Heart right ventricle (tissue), 16 donors: Measurements from ENCODE around the gene ANXA3. TPM values are rescaled to one million over a fixed set of nuclear protein-coding genes. Genes with fewer than 3 reads are reported as not detected.
A peak's percentile ranks its signal among the peaks of the same experiment; 100 is the strongest.

Experiments
- ATAC-seq, 8 donors: fragments of 200-7000 bp; cut with Tn5 transposase; one replicate each; pipeline ENCODE4 v1.9.1; 2020; ENCODE audit warnings: mild to moderate bottlenecking in 8 of 8, moderate library complexity in 8 of 8, moderate number of reproducible peaks in 1 of 8
- DNase-seq, 2 donors: peaks; one replicate each; pipeline ENCODE4 v3.0.0-alpha.2; 2020
- H3K27ac ChIP-seq, 10 donors: fragments of 200-600 bp; sonication (generic) in 2 of 10; one replicate each; pipeline versions ENCODE4 v1.5.0 to v1.8.0; 2020 to 2022; ENCODE audit warnings: mild to moderate bottlenecking in 3 of 10
- H3K27me3 ChIP-seq, 7 donors: fragments of 200-600 bp; one replicate each; pipeline ENCODE4 v1.8.0; 2021 to 2022; ENCODE audit warnings: mild to moderate bottlenecking in 2 of 7
- H3K36me3 ChIP-seq, 9 donors: fragments of 200-600 bp; sonication (generic) in 1 of 9; one replicate each; pipeline versions ENCODE4 v1.5.0 to v1.8.0; 2020 to 2022; ENCODE audit warnings: mild to moderate bottlenecking in 2 of 9
- H3K4me1 ChIP-seq, 9 donors: fragments of 200-600 bp; sonication (generic) in 1 of 9; one replicate each; pipeline versions ENCODE4 v1.5.0 to v1.8.0; 2020 to 2022; ENCODE audit warnings: mild to moderate bottlenecking in 4 of 9
- H3K4me3 ChIP-seq, 10 donors: fragments of 200-600 bp; sonication (generic) in 2 of 10; one replicate each; pipeline versions ENCODE4 v1.5.0 to v1.8.0; 2020 to 2022; ENCODE audit warnings: mild to moderate bottlenecking in 7 of 10, moderate library complexity in 2 of 10
- H3K9me3 ChIP-seq, 11 donors: fragments of 200-600 bp in 10 of 11; sonication (generic) in 2 of 11; one replicate each; pipeline versions ENCODE4 v1.5.0 to v1.8.0; 2013 to 2022; ENCODE audit warnings: mild to moderate bottlenecking in 2 of 11, control low read depth in 1 of 11, moderate library complexity in 1 of 11
- CTCF ChIP-seq, 9 donors: fragments of 200-600 bp; sonication (generic) in 2 of 9; IDR thresholded peaks; one replicate each; pipeline versions ENCODE4 v1.5.0 to v1.8.0; 2021 to 2022; ENCODE audit warnings: antibody characterized with exemption in 9 of 9, mild to moderate bottlenecking in 5 of 9, moderate library complexity in 1 of 9
- WGBS, 2 donors: extraction: QIAGEN DNeasy Blood & Tissue Kit; methylation state at CpG; one replicate each; pipeline ENCODE4 v1.1.7; 2013; ENCODE audit warnings: inconsistent platforms in 1 of 2; 5-methylcytosine and 5-hydroxymethylcytosine counted together
- intact Hi-C, 10 donors: fragments of 100-400 bp; cut with DNase I; formaldehyde crosslinking; loops; one replicate each; pipeline versions ENCODE4 v1.11.1 to v1.14.2; 2022
- polyA plus RNA-seq, 2 donors: library from polyadenylated mRNA; stranded (reverse); fragments of 200-250 nt; gene quantifications; one replicate each; pipeline ENCODE4 v1.2.3, GENCODE V29; 2013
- total RNA-seq, 10 donors: library from RNA; stranded (reverse); fragmentation: NEBNext Ultra II Directional in 3 of 10; extraction: Animal tissue kit (Norgen Biotek cat#: 25700) in 3 of 10; gene quantifications; one replicate each; pipeline versions ENCODE4 v1.2.1 to v1.2.4, GENCODE V29; 2021 to 2023
- donor health status: Arrhythmogenic right ventricular cardiomyopathy.
- donor health status: ischemic (EF 13 %, LVEDD 7.1; RV severe dilation, severe dysfunction).
- donor health status: healthy with polysubstance abuse.
- donor health status: DM: no; HTN: yes; CAD: no.
- donor health status: DM: no; HTN: no; CAD: no.
- donor health status: ischemic (EF 25% LVEDD 6.9; RV normal size, moderate dysfunction).
- donor health status: ischemic (EF 25% LVEDD 5.7; RV mildly dilated, moderate dysfunction).
- donor health status: healthy.
- donor health status: DM: yes; HTN: yes; CAD: no.
- donor health status: Ischemic cardiomyopathy.
- donor health status: ischemic (EF 35%, LVEDD 5.7; RV mildly dilated, moderate dysfunction).
- donor health status: nonischemic (EF 11% LVEDD 7.7; RV severe dilation, severe dysfunction).
- donor health status: DM: yes; HTN: yes; CAD: no.
- donor health status: PGD.
- donor health status: ischemic (EF 29% LVEDD 5.4; RV normal size, mild dysfunction).
- donor health status: nonischemic (EF 23%, LVEDD 6.1; RV moderate dilation, normal function).

ANXA3 gene
- total and polyA plus RNA-seq, 12 donors: 10.2 to 181 (median 19.3) TPM

GRCh38 chr4:78578674-78579425 lies 27.3 kb downstream of the ANXA3 start:
- H3K36me3 ChIP-seq: peaks cover 0 to 52% (median 0%) of the 10 kb centered on the region in 9 donors
- no peak for TF ChIP-seq CTCF (IDR thresholded peaks at IDR 0.05)
- DNase-seq (no peak), ATAC-seq (no peak)
- H3K27ac ChIP-seq: no peak overlapping the region
- H3K9me3 ChIP-seq: no peaks in the 10 kb centered on the region
- intact Hi-C loops: no loop called here
- WGBS, 2 donors: 96 to 97% methylated on average over 3 of the region's 3 CpGs
- no peaks in the 10 kb centered on the region for H3K27me3 ChIP-seq
- no peak overlapping the region for H3K4me3 ChIP-seq
- peaks cover 0 to 12% (median 0%) of the 10 kb centered on the region in 9 donors for H3K4me1 ChIP-seq

- no peak overlapping the region for H3K4me3 ChIP-seq
- no peaks in the 10 kb centered on the region for H3K27me3 ChIP-seq
- H3K9me3 ChIP-seq: no peaks in the 10 kb centered on the region
- peaks cover 0 to 12% (median 0%) of the 10 kb centered on the region in 9 donors for H3K4me1 ChIP-seq
- intact Hi-C loops: no loop called here
- peaks cover 0 to 63% (median 0%) of the 10 kb centered on the region in 9 donors for H3K36me3 ChIP-seq
- no peak for TF ChIP-seq CTCF (IDR thresholded peaks at IDR 0.05)
- WGBS, 2 donors: 63 to 78% methylated on average over 3 of the region's 3 CpGs
- peak in 1 of 2 donors; percentile 17 for DNase-seq
- peak in 5 of 8 donors; percentile 41 to 83 (median 69) for ATAC-seq
- H3K27ac ChIP-seq: peak overlapping the region in 1 of 10 donors; percentile 27
These were observed 30.0 kb downstream of the ANXA3 start for GRCh38 chr4:78581618-78582017.

- Histone ChIP-seq H3K9me3 (no peaks in the 10 kb centered on the region), H3K4me3 (no peak overlapping the region), H3K4me1 (peaks cover 0 to 17% (median 3%) of the 10 kb centered on the region in 9 donors), H3K27ac (no peak overlapping the region), H3K36me3 (peaks cover 0 to 62% (median 0%) of the 10 kb centered on the region in 9 donors), H3K27me3 (no peaks in the 10 kb centered on the region)
- no peak for TF ChIP-seq CTCF (IDR thresholded peaks at IDR 0.05)
- no peak for ATAC-seq
- no peak for DNase-seq
- intact Hi-C loops: no loop called here
- 94% methylated on average over 4 of the region's 4 CpGs for WGBS, 2 donors
These were observed 33.4 kb downstream of the ANXA3 start for GRCh38 chr4:78584863-78585547.

- Histone ChIP-seq H3K27me3 (no peaks in the 10 kb centered on the region), H3K36me3 (peaks cover 0 to 61% (median 0%) of the 10 kb centered on the region in 9 donors), H3K4me1 (peaks cover 0 to 17% (median 3%) of the 10 kb centered on the region in 9 donors), H3K4me3 (no peak overlapping the region), H3K9me3 (no peaks in the 10 kb centered on the region), H3K27ac (no peak overlapping the region)
- DNase-seq (no peak), ATAC-seq (no peak)
- WGBS, 2 donors: 44 to 66% methylated on average over 1 of the region's 1 CpG
- intact Hi-C loops: no loop called here
- TF ChIP-seq CTCF (IDR thresholded peaks at IDR 0.05): no peak
These were observed 34.1 kb downstream of the ANXA3 start for GRCh38 chr4:78585633-78586032.
